GM12892 (cell line): ENCODE measurements around the gene VPS35L.

Source experiments
- POLR2A ChIP-seq: IDR thresholded peaks from 2 replicates; pipeline ENCODE4 v1.6.1; 2011; ENCODE audit warnings: low read depth, low read length, control low read depth
- TAF1 ChIP-seq: IDR thresholded peaks from 2 replicates; pipeline ENCODE4 v1.6.1; 2011; ENCODE audit warnings: low read depth, mild to moderate bottlenecking, control low read depth, low read length, borderline replicate concordance

DNA sequence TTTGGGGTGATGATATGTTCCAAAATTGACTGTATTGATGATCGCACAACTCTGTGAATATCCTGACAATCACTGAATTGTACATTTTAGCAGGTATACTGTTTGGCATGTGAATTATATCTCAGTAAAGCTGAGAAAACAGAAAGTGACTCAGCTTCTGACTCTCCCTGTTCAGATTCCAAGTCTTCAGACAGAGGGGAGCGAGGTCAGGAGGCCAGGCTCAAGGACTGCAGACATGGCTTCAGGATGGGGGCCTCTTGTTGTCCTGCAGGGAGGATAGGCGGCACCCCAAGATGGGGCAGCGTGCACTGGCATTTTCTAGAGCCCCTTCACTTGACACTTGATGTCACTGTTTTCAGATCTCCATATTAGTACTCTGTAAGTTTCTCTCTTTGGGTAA, 116.9 kb downstream of the VPS35L start:
- TF ChIP-seq POLR2A = no peak
- TF ChIP-seq TAF1 = no peak
